HT-29 (cell line): Measurements from ENCODE around the gene EGFR. TPM values are rescaled to one million over a fixed set of nuclear protein-coding genes. Genes with fewer than 3 reads are reported as not detected.

Source experiments
- DNase-seq: peaks from one replicate; pipeline ENCODE4 v3.0.0-alpha.2; 2015; ENCODE audit warnings: low spot score
- total RNA-seq: library from RNA; depleted of rRNA; stranded (reverse); fragments of >200 nt; shearing (Covaris generic); gene quantifications from 2 replicates; pipeline ENCODE4 v1.2.3, GENCODE V29; 2014

EGFR gene
- total RNA-seq, 1 experiment from 2014 or later, result 28.1 TPM

GRCh38 chr7:55185941-55186609 is 167.3 kb downstream of the EGFR start:
- no peak for DNase-seq

DNA sequence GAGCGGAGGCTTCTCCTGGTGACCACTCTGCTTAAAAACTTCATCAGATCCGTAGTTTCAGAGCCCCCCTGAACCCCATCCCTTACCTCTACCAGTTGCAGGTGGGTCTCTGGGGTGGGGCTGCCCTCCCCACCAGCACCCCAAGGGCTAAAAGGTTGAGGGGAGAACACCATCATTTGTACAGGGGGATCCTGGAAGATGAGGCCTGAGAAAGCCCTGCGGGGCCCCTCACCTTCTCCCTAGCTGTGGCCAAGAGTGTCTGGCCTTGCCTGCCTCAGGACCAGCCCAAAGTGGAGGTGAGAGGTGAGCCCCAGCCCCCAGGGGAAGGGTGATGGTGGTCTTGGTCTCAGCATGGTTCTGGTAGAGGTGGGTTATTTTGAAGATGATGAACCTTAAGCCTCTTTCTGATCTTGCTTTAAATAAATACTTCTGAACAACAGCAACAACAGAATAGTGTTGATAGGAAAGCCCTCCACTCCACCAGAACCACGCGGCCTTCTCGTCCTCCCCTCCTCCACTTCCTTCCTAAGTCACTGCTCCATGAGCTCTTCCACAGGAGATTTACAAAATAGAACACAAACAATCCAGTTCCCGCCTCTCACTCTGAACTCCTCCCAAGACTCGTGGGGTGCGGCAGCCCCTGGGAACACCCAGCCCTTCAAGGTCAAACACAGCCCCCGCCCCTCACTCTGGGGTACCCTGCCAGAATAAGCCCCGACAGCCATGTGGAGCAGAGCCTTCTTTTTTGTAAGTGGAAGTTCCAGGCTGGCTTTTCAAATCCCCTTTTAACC is 169.1 kb downstream of the EGFR start:
- no peak for DNase-seq

DNA sequence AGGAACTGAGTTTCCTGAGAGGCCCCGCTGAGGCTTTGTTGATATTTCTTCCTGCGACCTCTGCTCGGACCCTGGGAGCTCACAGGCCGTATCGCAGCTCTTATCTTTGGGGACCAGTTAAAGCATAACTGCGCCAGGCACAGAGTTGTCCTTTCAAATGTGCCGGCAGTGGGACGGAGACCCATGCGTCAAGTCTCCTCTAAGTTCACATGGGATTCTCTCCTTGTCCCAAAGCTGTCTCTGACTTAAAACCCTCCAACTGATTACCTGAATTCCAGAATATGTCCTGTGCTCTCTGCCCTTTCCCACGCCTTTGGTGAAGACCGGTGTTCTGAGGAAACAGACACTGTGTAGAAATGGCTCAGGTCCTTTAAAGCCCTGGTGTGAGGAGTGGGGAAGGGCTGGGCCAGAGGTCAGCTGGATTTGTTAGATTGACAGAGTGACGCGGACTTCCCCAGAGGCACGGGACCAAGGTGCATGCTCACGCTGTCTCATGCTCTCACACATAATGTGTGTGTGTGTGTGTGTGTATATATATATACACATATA is 169.8 kb downstream of the EGFR start:
- DNase-seq, result no peak

GRCh38 chr7:55189146-55189766 is 170.4 kb downstream of the EGFR start:
- DNase-seq, result no peak

GRCh38 chr7:55189878-55190436 is 171.1 kb downstream of the EGFR start:
- DNase-seq, result no peak

DNA sequence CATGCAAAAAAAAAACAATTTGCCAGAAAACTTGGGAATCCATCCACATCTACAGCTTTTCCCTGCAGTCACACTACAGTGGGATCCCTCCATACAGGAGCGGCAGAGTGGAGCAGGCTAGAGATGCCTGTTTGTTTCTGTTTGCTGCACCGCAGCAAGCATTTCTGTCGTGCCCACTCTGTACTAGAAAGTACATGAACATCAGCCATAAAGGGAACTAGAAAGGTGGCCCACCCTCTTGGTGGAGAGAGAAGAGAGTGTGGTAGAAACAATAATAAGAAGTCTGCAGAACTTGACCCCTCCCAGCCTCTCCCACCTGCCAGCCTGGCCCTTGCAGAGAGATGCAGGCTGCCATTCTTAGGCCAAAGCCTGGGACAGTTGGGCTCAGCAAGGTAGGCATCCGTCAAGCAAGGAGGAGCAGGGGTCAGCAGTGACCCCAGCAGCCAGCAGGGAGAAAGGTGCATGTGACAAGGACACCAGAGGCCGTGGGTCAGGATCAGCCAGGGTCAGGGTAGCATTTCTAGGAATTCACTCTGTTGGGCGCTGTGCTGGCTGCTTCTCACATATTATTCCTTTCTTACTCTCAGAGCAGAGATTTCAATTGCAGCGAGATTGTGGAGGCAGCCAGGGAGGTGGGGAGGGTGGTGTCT is 171.8 kb downstream of the EGFR start:
- no peak for DNase-seq

DNA sequence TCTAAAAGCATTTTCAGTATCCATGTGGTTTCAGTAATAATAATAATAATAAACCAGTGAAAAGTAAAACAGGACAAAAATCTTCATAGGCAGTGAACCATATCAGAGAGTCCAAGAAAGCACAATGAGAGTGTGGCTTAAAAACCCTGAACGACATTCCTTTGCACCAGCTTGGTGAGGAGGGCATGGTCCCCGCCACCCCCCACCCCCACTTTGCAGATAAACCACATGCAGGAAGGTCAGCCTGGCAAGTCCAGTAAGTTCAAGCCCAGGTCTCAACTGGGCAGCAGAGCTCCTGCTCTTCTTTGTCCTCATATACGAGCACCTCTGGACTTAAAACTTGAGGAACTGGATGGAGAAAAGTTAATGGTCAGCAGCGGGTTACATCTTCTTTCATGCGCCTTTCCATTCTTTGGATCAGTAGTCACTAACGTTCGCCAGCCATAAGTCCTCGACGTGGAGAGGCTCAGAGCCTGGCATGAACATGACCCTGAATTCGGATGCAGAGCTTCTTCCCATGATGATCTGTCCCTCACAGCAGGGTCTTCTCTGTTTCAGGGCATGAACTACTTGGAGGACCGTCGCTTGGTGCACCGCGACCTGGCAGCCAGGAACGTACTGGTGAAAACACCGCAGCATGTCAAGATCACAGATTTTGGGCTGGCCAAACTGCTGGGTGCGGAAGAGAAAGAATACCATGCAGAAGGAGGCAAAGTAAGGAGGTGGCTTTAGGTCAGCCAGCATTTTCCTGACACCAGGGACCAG is 172.5 kb downstream of the EGFR start:
- DNase-seq, result no peak

GRCh38 chr7:55191926-55192692 is 173.3 kb downstream of the EGFR start:
- no peak for DNase-seq

DNA sequence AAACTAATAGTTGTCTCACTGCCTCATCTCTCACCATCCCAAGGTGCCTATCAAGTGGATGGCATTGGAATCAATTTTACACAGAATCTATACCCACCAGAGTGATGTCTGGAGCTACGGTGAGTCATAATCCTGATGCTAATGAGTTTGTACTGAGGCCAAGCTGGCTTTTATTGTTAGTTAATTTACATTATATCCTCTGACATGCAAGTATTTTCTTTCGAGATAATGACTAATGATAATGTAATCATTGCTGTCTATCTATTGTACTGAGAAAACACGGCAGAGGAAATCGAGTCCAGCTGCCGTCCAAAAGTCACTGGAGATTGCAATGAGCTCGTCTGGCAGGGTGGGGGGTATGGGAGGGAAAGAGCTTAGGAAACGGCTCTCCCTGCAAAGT is 173.9 kb downstream of the EGFR start:
- DNase-seq, result no peak

- no peak for DNase-seq
These were observed 174.4 kb downstream of the EGFR start for GRCh38 chr7:55193245-55193644.

DNA sequence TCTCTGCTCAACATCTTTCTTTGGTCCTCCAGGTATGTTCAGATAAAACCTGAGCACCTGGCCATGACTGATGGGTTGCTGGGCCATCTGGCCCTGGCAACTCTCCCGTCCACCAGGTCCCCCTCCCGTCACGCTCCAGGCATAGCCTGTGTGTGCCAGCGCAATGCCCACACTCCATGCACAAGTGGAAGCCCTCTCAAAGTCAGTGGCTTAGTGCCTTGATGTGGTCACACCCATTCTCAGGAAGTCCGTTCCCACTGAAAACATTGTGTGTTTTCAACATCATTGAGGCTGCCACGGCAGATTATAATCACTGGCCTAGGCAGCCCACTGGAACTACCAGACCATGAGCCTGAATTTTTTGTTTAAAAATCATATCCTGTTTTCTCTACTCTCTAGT is 175.7 kb downstream of the EGFR start:
- DNase-seq, result no peak

DNA sequence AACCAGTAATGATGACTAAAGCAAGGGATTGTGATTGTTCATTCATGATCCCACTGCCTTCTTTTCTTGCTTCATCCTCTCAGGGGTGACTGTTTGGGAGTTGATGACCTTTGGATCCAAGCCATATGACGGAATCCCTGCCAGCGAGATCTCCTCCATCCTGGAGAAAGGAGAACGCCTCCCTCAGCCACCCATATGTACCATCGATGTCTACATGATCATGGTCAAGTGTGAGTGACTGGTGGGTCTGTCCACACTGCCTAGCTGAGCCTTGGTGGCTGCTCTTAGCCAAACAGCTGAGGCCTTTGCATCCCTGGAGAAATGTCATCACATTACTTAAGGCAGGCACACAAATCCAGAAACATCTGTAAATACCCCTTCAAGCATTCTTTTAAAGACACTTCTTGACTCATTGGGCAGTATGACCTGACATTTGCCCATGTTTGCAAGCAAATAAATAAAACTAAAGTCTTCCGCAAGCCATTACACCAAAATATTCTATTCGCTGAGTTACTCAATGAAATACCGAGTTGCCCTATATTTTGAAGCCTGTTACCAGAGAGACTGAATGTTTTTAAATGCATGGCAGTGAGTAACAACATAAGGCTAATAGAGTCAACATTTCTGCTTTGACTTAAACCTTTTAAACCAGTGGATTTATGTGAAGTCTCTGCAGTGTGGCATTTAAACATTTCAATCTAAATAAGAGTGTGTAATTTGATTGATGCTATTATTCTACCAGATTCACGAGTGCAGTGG is 180.0 kb downstream of the EGFR start:
- no peak for DNase-seq

DNA sequence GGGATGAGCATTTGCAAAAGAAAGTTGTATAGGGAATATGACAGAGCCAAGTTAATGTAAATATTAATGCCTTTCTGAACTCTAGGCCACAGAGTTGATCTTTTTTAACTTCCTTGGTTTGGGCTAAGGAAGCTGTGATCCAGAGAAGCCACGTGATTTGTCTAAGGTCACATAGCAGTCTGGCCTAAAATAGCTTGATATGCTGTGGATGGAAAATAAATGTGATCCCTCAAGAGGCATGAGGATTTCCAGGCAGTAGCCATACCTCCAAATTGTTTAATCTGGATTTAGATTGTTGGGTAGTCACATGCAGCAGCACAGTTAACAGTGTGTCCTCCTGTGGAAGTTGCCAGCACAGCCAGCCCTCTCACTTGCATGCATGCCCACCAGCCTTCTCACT is 180.6 kb downstream of the EGFR start:
- DNase-seq, result no peak

DNA sequence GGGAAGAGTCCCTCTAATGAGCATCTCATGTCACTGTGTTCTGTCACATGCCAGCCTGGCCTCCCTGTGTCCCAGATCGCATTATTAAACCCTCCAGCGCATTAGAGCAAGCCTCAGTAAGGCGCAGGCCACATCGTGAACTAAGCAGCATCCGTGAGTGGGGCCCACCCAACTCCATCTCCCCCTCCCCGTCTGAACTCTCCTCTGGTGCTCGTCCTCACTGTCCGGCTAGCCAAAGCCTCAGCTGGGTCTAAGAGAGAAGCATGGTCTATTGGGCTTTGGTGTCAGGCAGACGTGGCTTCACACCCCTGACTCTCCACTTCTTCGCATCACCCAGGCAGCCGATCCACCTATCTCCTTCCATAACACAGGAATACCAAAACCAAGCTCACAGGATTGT is 181.6 kb downstream of the EGFR start:
- DNase-seq, result no peak

DNA sequence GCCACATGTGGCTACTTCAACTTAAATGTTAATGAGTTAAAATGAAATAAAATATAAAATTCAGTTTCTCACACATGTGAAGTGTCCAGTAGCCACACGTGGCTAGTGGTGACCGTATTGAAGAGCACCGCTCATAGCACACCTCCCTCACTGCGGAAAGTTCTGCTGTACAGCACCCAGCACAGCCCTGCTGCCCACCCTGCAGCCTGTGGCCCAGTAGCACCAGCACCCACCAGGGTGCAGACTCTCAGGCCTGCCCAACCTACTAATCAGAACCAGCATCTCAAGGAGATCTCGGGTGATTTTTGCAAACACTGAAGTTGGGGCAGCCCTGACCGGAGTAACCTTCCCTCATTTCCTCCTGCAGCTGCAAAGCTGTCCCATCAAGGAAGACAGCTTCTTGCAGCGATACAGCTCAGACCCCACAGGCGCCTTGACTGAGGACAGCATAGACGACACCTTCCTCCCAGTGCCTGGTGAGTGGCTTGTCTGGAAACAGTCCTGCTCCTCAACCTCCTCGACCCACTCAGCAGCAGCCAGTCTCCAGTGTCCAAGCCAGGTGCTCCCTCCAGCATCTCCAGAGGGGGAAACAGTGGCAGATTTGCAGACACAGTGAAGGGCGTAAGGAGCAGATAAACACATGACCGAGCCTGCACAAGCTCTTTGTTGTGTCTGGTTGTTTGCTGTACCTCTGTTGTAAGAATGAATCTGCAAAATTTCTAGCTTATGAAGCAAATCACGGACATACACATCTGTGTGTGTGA is 183.5 kb downstream of the EGFR start:
- no peak for DNase-seq

DNA sequence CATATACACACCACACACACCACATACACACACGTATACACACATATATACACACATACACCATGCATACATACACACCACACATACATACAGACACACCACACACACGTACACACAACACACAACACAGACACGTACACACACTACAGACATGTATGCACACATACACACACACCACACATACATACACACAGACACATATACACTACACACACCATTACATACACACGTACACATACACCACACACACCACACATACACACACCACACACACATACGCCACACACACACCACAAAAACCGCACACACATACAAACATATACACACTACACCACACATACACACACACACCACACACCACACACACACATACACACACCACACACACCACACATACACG is 184.5 kb downstream of the EGFR start:
- DNase-seq, result no peak

DNA sequence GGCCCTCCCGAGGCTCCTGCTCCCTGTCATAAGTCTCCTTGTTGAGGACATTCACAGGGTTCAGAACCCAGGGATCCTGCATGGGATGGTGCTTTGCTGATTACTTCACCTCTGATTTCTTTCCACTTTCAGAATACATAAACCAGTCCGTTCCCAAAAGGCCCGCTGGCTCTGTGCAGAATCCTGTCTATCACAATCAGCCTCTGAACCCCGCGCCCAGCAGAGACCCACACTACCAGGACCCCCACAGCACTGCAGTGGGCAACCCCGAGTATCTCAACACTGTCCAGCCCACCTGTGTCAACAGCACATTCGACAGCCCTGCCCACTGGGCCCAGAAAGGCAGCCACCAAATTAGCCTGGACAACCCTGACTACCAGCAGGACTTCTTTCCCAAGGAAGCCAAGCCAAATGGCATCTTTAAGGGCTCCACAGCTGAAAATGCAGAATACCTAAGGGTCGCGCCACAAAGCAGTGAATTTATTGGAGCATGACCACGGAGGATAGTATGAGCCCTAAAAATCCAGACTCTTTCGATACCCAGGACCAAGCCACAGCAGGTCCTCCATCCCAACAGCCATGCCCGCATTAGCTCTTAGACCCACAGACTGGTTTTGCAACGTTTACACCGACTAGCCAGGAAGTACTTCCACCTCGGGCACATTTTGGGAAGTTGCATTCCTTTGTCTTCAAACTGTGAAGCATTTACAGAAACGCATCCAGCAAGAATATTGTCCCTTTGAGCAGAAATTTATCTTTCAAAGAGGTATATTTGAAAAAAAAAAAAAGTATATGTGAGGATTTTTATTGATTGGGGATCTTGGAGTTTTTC is 186.5 kb downstream of the EGFR start:
- DNase-seq, result no peak
